Spleen (tissue), 7 donors: Measurements from ENCODE around the gene DCP1A.

Experiments
- POLR2A ChIP-seq, 3 donors: fragments of 450-650 bp; IDR thresholded peaks; one replicate each; pipeline ENCODE4 v1.5.1; 2017; ENCODE audit warnings: antibody characterized with exemption in 3 of 3, mild to moderate bottlenecking in 1 of 3
- POLR2AphosphoS5 ChIP-seq, 3 donors: sonication (generic); formaldehyde crosslinking; IDR thresholded peaks; one replicate each; pipeline ENCODE4 v1.5.1; 2017; ENCODE audit warnings: antibody characterized with exemption in 3 of 3
- TF ChIP-seq, protein P1 (sequence below), 11 experiments: fragments of 200-600 bp in 7 of 11; fragments of 450-650 bp in 4 of 11; sonication (generic) in 4 of 11; IDR thresholded peaks in 8 of 11; conservative IDR thresholded peaks in 3 of 11; 1 replicate in 7 of 11; 2 replicates in 4 of 11; pipeline versions ENCODE4 v1.4.0 to v1.8.0; 2016 to 2021; ENCODE audit warnings: antibody characterized with exemption in 11 of 11, inconsistent platforms in 4 of 11, mild to moderate bottlenecking in 1 of 11
- donor health status: DM: no; HTN: no; CAD: no; lungs with moderate emphysema.
- donor health status: DM: no; HTN: no; CAD: no.
- donor health status: DM: no; HTN: no; CAD: no.

DNA sequence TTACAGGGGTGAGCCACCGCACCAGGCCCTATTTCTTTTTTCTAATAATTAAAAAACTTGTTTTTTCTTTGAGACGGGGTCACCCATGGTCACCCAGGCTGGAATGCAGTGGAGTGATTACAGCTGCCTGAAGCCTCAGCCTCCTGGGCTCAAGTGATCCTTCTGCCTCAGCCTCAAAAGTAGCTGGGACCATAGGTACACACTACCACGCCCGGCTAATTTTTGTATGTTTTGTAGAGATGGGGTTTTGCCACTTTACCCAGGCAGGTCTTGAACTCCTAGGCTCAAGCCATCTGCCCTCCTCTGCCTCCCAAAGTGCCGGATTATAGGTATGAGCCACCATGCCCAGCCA, 90.7 kb downstream of the DCP1A start:
- TF ChIP-seq, protein P1, sequence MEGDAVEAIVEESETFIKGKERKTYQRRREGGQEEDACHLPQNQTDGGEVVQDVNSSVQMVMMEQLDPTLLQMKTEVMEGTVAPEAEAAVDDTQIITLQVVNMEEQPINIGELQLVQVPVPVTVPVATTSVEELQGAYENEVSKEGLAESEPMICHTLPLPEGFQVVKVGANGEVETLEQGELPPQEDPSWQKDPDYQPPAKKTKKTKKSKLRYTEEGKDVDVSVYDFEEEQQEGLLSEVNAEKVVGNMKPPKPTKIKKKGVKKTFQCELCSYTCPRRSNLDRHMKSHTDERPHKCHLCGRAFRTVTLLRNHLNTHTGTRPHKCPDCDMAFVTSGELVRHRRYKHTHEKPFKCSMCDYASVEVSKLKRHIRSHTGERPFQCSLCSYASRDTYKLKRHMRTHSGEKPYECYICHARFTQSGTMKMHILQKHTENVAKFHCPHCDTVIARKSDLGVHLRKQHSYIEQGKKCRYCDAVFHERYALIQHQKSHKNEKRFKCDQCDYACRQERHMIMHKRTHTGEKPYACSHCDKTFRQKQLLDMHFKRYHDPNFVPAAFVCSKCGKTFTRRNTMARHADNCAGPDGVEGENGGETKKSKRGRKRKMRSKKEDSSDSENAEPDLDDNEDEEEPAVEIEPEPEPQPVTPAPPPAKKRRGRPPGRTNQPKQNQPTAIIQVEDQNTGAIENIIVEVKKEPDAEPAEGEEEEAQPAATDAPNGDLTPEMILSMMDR (IDR thresholded peaks at IDR 0.05 in 8 of 11, conservative IDR thresholded peaks at IDR 0.05 in 3 of 11) = no peak
- TF ChIP-seq POLR2A (IDR thresholded peaks at IDR 0.05) (no peak), POLR2AphosphoS5 (IDR thresholded peaks at IDR 0.05) (no peak)
